ENCODE data around the gene GARIN6.

The GARIN6 gene

DNA sequence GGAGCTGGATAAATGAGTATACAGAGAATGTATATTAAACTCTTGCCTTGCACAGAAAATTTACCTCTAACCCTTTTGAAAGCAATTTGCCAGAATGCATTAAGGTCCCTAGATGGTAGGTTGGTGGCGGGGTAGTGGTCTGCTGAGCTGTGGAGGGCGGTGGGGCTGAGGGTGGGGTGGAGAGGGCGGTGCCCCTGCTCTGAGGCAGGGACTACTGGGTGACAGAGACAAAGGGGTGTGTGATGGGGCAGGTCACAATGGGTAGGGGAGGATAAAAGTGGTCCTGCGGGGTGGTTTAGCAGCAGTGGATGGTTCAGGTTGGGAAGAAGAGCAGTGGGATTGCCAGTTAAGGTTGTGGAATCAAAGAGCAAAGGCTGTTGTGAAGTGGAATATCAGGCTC, at the start of gene GARIN6:
Gene GARIN6, plus strand, starts transcription at position 301 of the 400 bp plus-strand sequence. CDS start 422 bp downstream, outside the sequence.
- no peak for DNase-seq (ENCODE audit: low read depth)
- TF ChIP-seq, protein P1, sequence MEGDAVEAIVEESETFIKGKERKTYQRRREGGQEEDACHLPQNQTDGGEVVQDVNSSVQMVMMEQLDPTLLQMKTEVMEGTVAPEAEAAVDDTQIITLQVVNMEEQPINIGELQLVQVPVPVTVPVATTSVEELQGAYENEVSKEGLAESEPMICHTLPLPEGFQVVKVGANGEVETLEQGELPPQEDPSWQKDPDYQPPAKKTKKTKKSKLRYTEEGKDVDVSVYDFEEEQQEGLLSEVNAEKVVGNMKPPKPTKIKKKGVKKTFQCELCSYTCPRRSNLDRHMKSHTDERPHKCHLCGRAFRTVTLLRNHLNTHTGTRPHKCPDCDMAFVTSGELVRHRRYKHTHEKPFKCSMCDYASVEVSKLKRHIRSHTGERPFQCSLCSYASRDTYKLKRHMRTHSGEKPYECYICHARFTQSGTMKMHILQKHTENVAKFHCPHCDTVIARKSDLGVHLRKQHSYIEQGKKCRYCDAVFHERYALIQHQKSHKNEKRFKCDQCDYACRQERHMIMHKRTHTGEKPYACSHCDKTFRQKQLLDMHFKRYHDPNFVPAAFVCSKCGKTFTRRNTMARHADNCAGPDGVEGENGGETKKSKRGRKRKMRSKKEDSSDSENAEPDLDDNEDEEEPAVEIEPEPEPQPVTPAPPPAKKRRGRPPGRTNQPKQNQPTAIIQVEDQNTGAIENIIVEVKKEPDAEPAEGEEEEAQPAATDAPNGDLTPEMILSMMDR (IDR thresholded peaks at IDR 0.05; ENCODE audit: insufficient read depth, low read depth, low read length, missing control alignments), result no peak
- H3K4me3 ChIP-seq (ENCODE audit: low read length), result no peak within 1 kb of the TSS

GRCh38 chr12:99598785-99599184, 48.8 kb upstream of the GARIN6 start:
- H3K4me3 ChIP-seq (ENCODE audit: low read length), result no peak overlapping the region

DNA sequence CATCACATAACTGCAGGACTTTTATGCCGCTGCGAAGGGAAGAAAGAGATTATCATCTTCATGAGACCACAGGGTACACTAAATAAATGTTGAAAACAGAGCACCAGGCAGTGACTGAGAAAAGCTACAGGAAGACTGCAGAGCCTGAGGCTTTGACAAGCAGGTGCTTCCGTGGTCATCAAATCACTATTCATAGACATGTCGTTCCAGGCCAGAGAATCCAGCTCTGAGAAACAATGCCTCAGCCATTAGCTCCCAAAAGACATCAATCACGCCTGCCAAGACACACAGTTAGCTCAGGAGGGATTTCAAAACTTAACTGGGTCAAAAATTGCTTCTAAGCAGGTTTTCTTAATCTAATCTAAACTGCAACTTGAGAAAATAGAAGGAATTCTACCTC, 47.2 kb upstream of the GARIN6 start:
- no peak for DNase-seq (ENCODE audit: low read depth)
- no peak overlapping the region for H3K4me3 ChIP-seq (ENCODE audit: low read length)
- TF ChIP-seq, protein P1 (IDR thresholded peaks at IDR 0.05; ENCODE audit: insufficient read depth, low read depth, low read length, missing control alignments), result no peak

More at GRCh38 chr12:99598785-99599184, 48.8 kb upstream of the GARIN6 start:
- TF ChIP-seq, protein P1 (IDR thresholded peaks at IDR 0.05; ENCODE audit: insufficient read depth, low read depth, low read length, missing control alignments), result no peak
- no peak for DNase-seq (ENCODE audit: low read depth)

GRCh38 chr12:99609455-99610181, 37.9 kb upstream of the GARIN6 start:
- H3K4me3 ChIP-seq (ENCODE audit: low read length), result no peak overlapping the region
- TF ChIP-seq, protein P1 (IDR thresholded peaks at IDR 0.05; ENCODE audit: insufficient read depth, low read depth, low read length, missing control alignments), result no peak
- DNase-seq (ENCODE audit: low read depth), result no peak

DNA sequence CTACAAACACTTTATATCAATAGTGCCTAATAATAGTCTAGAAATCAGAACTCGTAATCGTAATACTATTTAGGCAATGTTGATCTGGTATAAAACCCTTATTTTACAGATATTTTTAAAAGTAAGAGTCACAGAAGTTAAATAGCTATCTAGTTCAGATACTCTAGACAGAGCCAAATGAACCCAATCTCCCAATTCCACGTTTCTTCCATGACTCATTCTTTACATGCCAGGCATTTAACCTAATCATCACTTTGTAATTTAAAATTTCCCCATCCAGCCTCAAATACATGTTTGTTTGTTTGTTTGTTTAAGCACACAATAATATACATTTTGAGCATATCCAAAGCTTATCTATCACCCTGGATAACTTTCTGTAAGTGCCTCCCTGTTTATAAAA, 36.4 kb upstream of the GARIN6 start:
- DNase-seq (ENCODE audit: low read depth), result peak; percentile 1
- no peak overlapping the region for H3K4me3 ChIP-seq (ENCODE audit: low read length)
- TF ChIP-seq, protein P1 (IDR thresholded peaks at IDR 0.05; ENCODE audit: insufficient read depth, low read depth, low read length, missing control alignments), result no peak

- H3K4me3 ChIP-seq (ENCODE audit: low read length), result no peak overlapping the region
- TF ChIP-seq, protein P1 (IDR thresholded peaks at IDR 0.05; ENCODE audit: insufficient read depth, low read depth, low read length, missing control alignments), result no peak
- no peak for DNase-seq (ENCODE audit: low read depth)
Measured at GRCh38 chr12:99611599-99611998, 36.0 kb upstream of the GARIN6 start.

- H3K4me3 ChIP-seq (ENCODE audit: low read length), result no peak overlapping the region
- DNase-seq (ENCODE audit: low read depth), result no peak
- TF ChIP-seq, protein P1 (IDR thresholded peaks at IDR 0.05; ENCODE audit: insufficient read depth, low read depth, low read length, missing control alignments), result no peak
Measured at GRCh38 chr12:99618657-99619056, 28.9 kb upstream of the GARIN6 start.
